Amygdala (tissue), 56 donors: Measurements from ENCODE around the gene NFYB.
"Not testable (repeated sequence)": the region's sequence is repeated elsewhere in the genome, so short reads cannot be mapped to it uniquely, and the experiment has no call there.

Experiments used
- DNase-seq, 56 donors: peaks; one replicate each; lab custom pipeline; 2025; lab: John Stamatoyannopoulos, UW

Gene NFYB

GRCh38 chr12:104163631-104164030 lies 25.6 kb upstream of the NFYB start:
- DNase-seq: no peak

- DNase-seq: not testable (repeated sequence)
Measured at GRCh38 chr12:104163028-104163427, 25.0 kb upstream of the NFYB start.

DNA sequence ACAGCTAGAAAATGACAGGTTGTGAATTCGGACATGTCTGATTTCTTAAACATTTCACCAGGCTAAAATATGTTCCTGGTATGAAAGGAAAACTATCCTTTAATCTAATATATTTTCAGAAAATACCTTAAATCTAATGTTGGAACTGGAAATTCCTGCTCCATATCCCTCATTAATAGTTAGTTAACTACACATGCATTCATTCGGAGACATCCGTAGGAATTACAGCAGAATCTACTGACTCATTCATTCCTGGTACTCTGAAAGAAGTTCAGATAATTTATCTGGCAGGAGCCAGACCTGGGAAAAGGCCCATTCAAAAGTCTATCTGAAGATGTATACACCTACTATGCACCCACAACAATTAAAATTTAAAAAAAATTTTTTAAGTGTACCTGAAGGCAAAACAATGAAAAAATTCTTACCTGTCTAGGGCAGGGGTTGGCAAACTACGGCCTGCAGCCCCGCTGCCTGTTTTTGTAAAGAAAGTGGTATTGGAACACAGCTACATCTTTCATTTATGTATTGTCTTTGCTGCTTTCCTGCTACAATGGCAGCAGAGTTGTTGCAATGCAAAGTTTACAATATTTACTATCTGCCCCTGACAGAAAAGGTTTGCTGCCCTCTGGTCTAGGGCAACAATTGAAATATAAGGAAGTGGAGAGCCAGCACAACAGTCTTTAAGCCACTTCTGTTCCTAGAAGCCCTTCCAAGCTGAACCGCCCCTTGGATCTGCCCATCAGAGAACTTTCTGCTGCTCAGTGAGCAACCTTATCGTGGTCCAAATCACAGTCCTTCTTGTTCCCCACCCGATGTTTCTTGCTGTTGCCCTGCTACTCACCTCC lies 17.9 kb upstream of the NFYB start:
- DNase-seq: no peak

DNA sequence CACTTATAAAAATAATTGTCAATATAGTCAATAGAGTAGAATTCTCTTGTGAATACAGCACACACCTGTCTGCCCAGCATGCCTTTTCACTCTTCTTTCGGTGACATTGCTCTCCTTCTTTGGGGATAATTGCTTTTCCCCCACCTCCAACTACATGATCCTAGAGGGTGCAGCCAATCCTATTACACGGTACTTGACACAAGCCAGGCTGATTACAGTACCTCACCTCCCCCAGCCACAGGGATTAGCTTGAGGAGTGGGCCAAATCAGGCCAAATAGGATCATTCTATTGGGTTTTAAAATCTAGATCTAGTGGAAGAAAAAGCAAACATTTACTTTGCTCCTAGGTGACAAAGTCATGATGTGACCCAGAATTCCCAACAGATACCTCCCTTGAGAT lies 16.8 kb upstream of the NFYB start:
- no peak for DNase-seq

- no peak for DNase-seq
Measured at GRCh38 chr12:104154286-104154685, 16.3 kb upstream of the NFYB start.

DNA sequence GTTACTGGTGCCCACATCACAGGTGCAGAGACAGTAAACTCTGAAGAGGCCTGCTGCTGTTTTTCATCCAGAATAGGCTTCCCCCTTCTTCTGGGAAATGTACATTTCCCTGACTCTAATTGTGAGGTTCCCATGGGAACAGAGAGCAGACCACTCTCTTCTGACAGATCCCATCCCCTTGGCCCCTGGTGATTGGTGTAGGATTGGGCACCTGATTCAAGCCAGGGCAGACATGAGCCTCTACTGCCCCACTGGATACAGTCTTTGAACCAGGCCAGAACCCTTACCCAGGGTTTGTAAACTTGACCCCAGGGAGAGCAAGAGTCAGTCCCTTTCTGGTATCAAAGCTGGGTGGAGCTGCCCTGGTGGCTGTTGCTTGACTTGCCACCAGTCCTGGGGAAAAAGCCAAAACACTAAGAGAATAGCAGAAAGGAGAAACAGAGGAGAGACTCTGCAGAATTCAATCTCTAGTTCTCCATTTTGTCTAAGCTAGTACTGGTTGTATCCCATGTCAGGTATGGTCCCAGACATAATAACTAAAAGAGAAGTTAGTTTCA lies 14.8 kb upstream of the NFYB start:
- DNase-seq: no peak

DNA sequence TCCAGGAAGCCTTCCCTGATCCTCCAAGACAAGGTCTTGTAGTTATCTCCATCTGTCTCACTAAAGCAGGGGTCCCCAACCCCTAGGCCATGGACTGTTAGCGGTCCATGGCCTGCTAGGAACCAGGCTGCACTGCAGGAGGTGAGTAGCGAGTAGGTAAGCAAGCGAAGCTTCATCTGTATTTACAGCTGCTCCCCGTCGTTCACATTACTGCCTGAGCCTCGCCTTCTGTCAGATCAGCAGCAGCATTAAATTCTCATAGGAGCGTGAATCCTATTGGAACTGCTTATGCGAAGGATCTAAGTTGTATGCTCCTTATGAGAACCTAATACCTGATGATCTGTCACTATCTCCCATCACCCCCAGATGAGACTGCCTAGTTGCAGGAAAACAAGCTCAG lies 12.4 kb upstream of the NFYB start:
- DNase-seq: no peak

DNA sequence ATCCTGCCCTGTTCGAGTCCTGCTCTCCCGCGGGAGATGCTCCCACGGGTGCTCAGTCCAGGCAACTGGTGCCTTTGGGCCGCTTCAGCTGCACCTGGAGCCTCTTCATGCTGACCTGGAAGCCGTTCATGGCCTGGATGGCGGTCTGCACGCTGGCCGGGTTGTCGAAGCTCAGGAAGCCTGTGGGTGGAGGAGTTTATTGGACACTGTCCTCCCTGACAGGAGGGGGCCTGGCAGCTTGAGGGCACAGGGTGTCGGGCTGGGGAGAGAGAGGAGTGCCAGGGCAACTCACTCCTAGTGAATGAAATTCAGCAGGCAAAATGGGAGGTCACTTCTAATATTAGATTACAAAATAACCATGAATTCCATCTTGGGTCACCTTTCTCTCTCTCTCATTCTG lies 9.3 kb upstream of the NFYB start:
- DNase-seq: no peak

DNA sequence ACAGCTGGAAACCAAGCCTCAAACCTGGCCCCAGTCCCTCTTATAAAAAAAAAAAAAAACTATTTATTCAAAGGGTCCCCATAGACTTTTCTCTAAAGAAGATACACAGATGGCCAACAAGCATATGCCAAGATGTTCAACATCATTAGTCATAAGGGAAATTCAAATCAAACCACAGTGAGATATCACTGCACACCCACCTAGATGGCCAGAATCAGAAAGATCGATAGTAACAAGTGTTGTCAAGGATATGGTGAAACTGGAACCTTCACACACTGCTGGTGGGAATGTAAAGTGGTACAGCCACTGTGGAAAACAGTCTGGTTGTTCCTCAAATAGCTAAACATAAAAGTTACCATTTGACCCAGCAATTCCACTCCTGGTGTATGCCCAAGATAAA lies 5.9 kb upstream of the NFYB start:
- DNase-seq: no peak

DNA sequence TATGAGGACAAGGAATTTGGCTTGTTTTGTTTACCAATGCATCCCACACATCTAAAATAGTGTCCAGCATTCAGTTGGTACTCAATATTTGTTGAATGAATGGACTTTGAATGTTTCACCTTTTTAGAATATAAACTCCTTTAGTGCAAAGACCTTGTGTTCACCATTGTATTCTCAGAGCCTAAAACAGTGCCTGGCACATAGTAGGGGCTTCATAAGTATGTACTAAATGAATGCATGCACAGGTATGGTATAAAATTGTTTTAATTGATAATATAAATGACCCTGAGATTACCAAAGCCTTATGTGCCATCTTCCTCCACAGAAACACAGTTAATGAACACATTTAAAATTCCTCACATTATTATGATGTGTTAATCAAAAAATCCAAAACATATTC lies 5.0 kb upstream of the NFYB start:
- no peak for DNase-seq

DNA sequence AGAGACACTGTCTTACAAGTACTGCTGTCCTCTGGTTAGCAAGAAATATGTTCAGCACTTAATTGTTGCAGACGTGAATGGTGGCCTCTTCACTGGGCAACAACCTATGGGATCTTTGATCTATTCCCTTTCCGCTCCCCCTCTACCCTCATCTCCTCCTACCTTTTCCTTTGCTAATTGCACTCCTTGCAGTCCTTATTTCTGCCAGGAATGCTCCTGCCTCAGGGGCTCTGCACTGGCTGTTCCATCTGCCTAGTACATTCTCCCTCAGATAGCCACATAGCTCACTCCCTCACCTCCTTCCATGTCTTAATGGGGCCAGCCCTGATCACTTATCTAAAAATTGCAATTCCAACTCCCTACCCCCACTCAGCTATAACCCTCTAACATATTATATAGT lies 4.5 kb upstream of the NFYB start:
- DNase-seq: no peak

GRCh38 chr12:104138797-104139152 lies 765 bp upstream of the NFYB start:
- peak in 15 of 56 donors; percentile 7 to 60 (median 29) for DNase-seq

DNA sequence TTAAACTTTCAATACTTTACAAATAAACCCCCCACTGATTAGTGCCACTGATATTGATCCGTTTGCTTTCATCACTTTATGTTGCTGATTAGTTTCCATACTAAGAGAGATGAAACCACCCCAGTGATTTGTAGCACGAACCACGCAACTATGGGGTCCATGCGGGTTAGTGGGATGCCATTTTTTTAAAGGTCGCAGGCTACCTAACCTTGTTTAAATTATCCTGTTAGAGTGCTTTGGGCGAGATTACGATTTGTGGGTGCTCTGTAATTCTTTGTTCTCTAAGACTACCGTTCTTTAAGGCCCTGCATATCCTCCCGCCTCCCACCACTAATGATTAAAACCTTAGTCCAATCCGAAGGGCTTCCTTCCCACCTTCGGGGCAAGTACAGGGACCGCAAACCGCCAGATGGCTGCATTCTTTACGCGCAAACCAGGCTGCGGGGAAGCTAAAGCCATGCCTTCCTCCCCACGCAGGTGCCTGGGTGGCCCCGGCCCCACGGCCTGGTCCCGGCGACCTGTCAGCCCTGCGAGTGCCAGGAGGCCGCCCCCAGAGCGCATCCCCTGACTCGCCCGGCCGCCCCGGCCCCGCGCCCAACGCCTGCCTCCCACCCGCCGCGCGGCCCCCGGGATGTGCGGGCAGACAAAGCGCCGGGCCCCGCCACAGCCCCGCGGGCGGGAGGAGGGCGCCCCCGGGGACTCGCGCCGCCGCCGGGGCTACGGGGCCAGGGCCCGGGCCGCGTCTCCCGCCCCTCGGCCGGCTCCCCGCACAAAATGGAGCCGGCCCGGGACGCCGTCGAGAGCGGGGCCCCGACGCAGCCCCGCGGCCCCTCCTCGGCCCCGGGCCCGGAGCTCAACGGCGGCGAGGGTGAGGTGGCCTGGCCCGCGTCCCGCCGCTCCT lies 759 bp downstream of the NFYB start:
- peak in 26 of 56 donors; percentile 2 to 41 (median 17) for DNase-seq

DNA sequence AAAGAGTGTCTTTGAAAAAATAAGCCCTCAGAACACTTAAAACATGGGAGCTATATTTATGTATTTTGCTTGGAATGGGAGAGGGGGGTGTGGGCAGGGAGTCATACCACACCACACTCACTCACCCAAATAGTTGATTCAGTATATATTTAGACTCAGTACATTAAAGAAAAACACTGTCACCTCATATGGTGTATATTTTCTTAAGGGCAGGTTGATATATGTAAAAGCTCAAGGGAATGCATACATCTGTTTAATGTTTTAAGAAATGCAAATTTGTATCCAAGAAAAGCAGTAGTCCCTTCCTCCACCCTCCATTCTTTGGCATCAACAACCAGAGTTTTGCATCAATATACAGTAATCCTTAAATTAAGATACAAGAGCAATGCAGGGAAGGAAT lies 1.4 kb downstream of the NFYB start:
- no peak for DNase-seq

DNA sequence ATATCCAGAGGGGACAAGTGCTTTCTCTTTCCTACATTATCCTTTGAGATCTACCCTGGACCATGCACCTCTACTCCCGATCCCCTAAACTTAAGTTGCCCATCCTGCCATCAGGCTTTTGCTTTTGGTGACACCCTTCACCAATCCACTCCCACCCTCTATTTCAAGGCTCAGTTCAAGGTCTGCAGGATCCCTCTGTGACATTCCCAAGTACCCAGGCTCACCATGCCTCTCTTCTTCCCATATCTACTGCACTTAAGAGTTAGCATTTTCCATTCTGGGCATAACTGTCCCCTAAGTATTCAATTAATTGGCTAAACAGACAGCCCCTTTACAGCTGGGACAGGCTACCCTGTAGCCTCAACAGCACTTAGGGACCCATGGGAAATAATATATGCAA lies 3.1 kb downstream of the NFYB start:
- no peak for DNase-seq

DNA sequence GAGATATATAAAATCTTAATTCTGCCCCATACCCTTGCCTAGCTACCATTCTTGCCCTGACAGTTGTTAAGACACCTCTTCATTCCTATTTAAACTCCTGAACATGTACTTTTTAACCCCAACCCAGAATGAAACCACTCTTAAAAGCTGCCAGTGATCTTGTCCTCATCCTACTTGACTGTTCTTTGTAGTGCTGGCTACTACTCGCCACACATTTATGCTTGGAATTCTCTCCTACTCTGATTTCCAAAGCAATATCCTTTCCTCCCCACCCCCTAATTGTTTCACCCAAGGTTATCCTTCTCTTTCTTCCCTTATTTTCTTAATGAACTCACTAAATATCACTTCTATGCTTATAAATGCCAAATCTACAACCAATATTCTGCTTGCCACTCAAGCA lies 4.1 kb downstream of the NFYB start:
- DNase-seq: no peak

DNA sequence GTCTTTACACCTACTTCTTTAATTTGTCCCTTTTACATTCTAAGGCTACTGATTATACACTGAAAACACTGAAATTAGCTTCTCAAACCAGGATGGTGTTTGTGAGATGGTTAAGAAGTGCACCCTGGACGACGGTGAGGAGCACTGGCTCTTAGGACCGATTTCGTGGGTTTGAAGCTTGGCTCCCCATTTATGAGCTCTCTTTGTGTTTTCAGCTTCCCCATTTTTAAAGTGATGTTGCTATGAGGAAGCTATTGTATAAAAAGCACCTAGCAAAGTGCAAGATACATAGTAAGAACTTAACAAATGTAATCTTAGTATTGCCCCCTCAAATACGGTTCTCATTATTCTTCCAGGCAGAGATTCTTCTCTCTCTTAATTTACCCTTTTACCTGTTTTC lies 4.7 kb downstream of the NFYB start:
- DNase-seq: no peak

GRCh38 chr12:104132351-104132956 lies 5.6 kb downstream of the NFYB start:
- peak in 3 of 56 donors; percentile 2 to 11 (median 7) for DNase-seq

DNA sequence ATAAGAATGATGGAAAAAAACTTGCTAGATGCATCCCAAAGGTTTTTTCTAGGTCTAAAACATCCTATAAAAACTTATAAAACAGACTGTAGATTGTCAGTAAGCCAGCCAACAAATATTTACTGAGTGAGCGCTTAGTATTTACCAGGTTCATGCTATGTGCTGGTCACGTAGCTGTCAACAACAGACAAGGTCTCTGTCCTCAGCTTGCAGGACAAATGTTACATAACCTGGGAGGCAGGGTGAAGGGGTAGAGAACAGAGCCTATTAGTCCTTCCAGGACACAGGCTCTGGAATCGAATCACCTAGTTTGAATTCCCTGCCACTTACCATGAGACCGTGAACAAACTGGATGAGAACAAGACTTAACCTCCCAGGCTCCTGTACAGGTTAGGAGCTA lies 6.4 kb downstream of the NFYB start:
- no peak for DNase-seq

DNA sequence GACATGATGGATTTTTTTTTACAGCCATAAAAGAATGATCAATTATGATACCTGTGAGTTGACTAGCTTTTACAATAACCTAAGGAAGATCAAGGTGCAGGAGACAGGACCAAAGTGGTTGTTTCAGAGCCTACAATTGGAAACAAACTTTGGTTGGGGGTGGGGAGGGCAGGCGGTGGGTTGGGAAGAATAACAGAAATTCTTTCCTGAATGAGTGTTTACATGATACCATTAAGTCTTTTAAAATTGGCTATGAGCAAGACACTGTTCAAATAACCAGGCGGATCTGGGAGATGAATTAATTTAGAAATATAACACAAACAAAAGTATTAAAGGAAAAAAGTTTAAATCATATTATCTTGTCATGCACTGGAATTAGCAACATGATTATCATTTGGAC lies 7.2 kb downstream of the NFYB start:
- DNase-seq: no peak

GRCh38 chr12:104126548-104126947 lies 11.5 kb downstream of the NFYB start:
- DNase-seq: no peak
